AG20443 (cell line): ENCODE data around the gene KLHDC7B.

Source experiments
- DNase-seq: peaks from one replicate; pipeline ENCODE4 v3.0.0; 2012; ENCODE audit warnings: low spot score, mixed read lengths

KLHDC7B gene

GRCh38 chr22:50545522-50546325 is at the start of gene KLHDC7B:
TSS of gene KLHDC7B (plus strand) at chr22:50545899. CDS start at chr22:50546244, 345 bp downstream.
- DNase-seq, result peak; percentile 35

DNA sequence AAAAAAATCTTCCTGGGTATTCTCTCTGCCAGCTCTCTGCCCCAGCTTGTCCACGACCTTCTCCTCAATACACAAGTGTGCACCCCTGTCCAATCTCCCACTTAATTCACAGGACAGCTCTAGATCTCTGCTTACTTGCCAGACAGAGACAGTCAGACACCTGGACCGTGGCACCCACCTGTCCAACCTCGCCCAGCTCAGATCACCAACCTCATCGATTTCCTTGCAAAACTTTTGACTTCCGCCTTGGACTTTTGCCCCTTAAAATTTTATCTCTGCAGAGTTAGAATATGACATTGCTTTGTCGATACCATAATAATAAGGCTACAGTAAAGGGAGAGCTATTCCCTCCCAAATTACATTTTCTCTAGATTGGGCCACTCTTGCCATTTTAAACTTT is 48.6 kb upstream of the KLHDC7B start:
- DNase-seq, result no peak

- DNase-seq, result peak; percentile 74
These were observed 47.3 kb upstream of the KLHDC7B start for GRCh38 chr22:50498322-50498890.

DNA sequence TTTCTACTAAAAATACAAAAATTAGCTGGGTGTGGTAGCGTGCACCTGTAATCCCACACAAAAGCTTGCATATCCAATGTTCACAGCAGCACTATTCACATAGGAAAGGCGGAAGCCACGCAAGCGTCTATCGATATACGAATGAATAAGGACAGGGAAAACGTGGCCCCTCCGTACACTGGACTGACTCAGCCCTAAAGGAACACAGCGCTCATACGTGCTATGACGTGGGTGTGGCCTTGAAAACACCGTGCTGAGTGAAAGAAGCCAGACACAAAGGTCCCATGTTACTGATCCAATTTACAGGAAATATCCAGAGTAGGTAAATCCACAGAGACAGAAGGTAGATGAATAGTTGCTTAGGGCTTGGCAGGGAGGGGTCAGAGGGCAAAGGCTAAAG is 45.2 kb upstream of the KLHDC7B start:
- no peak for DNase-seq

DNA sequence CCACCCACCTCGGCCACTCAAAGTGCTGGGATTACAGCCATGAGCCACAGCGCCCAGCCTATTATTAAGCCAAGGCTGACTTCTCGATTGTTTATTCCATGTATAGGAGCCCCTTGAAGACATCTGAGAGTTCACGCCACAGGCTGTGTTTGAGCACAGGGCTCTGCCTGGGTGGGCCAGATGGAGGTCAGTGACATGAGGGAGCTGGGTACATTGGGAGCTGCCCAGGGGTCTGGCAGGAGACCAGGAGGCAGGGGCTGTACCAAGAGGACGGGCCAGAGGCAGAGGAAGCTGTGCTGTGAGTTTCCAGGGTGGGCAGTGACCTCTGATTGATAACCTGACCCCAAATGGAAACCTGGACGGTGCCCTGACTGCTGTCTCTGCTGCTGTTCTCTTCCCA is 43.6 kb upstream of the KLHDC7B start:
- DNase-seq, result no peak

DNA sequence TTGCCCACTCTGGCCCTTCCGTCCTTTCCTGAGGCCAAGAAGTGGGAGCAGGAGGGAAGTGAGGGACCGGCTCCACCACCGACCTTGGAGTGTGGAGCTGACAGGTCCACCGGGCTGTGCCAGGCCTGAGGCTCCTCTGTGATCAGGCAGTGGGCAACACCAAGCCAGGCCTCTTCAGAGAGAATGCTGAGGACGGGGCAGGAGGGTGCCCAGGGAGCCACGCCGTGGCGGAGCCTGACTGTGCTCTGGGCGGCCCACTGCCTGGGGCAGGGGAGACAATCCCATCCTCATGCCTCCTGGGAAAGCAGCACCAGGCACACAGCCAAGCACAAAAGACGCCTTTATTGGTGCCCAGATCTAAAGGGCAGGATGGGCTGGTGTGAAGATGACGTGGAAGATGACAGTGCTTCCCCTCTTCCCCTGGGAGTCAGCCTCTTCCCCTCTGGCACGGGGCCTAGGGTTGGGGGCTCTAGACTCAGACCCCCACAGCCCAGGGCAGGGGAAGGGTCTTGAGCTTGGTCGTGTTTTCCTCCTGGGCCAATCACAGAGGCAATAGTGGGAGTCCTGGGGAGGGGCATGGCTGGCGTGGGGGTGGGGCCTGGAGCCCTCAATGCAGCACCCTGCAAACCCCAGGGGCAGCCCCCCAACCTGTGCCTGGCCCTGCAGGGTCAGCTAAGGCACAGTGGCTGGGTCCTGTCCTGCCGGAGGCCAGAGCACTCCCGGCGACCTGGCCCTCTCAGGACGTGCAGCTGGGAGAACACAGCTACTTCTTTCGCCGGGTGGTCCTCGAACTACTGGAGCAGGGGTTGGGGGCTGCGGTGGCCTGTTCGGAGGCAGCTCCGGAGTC is 42.8 kb upstream of the KLHDC7B start:
- DNase-seq, result no peak

- DNase-seq, result no peak
These were observed 42.1 kb upstream of the KLHDC7B start for GRCh38 chr22:50503475-50504145.

- no peak for DNase-seq
These were observed 41.1 kb upstream of the KLHDC7B start for GRCh38 chr22:50504369-50505211.

- DNase-seq, result no peak
These were observed 40.4 kb upstream of the KLHDC7B start for GRCh38 chr22:50505276-50505775.

- no peak for DNase-seq
These were observed 39.7 kb upstream of the KLHDC7B start for GRCh38 chr22:50505776-50506610.

- DNase-seq, result peak; percentile 31
These were observed 38.9 kb upstream of the KLHDC7B start for GRCh38 chr22:50506611-50507420.

GRCh38 chr22:50507421-50507990 is 38.2 kb upstream of the KLHDC7B start, which contains the start of gene LMF2:
TSS of gene LMF2 (minus strand) at chr22:50507702. CDS start at chr22:50507675, 27 bp downstream.
- peak; percentile 97 for DNase-seq

GRCh38 chr22:50507991-50508884 is 37.5 kb upstream of the KLHDC7B start, which contains the start of gene NCAPH2:
TSS of gene NCAPH2 (plus strand) at chr22:50508224. CDS start at chr22:50508338, 114 bp downstream.
- DNase-seq, result peak; percentile 100

DNA sequence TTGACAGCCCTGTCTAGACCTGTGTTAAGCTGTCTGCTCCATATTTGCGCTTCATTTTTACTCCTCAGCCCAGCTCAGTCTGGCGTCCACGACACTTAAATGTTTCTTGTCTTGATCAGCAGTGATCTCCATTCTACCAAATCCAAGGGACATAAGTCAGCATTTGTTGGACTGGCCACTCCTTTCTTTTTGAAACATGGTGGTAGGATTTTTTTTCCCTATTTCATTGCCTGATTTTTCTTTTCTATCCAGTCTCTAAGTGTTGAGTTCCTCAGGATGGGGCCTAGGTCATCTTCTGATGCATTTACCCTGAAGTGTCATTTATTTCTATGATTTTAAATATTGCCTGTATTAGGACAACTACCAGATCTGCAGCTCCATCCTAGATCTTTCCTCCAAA is 36.8 kb upstream of the KLHDC7B start:
- DNase-seq, result no peak

- no peak for DNase-seq
These were observed 32.5 kb upstream of the KLHDC7B start for GRCh38 chr22:50513175-50513574.

DNA sequence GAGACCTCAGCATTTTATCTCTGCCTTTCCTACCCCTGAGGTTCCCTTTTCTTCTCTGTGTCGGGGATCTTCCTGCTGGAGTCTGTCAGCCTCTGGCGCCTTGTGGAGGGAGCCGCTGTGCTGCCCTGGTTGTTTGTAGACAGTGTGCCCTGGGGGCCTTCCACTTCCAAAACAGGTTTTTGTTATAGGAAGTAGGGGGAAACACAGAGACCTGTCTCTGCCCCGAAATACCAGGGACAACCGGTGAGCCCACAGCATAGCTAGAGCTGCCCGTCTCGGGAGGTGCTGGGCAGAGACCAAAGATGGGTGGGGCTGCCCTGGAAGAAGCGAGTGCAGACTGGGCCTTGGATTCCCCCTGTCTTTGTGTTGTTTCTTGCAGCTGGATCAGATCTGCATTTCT is 29.6 kb upstream of the KLHDC7B start:
- DNase-seq, result no peak

DNA sequence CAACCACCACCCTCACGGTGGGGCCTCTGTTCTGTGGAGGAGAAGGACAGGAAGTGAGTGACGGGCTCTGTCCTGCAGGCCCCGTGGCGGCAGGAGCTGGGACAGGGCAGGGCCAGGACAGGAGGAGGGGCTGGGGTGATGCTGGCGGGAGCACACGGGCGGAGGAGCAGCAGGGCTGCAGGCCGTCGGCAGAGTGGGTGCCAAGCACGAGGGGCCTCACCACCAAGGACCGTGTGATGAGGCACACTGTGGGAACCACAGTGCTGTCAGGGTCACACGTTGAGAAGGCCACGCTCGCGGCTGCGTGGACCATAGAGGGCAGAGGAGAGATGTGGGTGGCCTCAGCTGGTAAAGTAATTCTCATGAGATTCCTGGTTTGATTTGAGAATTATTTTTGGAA is 28.8 kb upstream of the KLHDC7B start:
- DNase-seq, result no peak
